ENCODE measurements around the gene THADA.

The THADA gene

DNA sequence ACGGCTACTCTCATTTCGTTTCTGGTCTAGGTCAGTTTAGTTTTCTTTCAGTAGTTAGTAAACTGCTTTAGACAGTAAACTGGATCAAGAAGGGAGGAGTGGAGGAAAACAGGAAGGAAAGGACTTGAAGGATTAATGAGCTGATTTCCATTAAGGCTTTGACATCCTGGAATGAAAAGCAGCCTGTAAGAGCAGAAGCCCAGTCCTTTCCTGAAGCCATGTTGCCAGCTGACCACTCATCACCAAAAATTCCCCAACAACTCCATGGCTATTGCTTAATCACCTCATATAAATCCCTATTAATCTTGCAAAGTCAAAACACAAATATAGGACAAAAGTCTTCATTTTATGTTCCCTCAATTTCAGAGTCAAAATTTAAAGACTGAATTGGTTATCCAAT lies 255.8 kb downstream of the THADA start:
- TF ChIP-seq TARDBP (IDR thresholded peaks at IDR 0.05), result no peak
- TF ChIP-seq HDGF (IDR thresholded peaks at IDR 0.05; ENCODE audit: borderline replicate concordance), result no peak
- no peak for TF ChIP-seq L3MBTL2 (conservative IDR thresholded peaks at IDR 0.05)
- TF ChIP-seq FOXK2 (IDR thresholded peaks at IDR 0.05), result no peak
- TF ChIP-seq SP1 (IDR thresholded peaks at IDR 0.05), result no peak
- no peak for TF ChIP-seq BHLHE40 (IDR thresholded peaks at IDR 0.05; ENCODE audit: borderline replicate concordance)
- no peak for TF ChIP-seq ZNF384 (IDR thresholded peaks at IDR 0.05)
- no peak for TF ChIP-seq FOXA1 (IDR thresholded peaks at IDR 0.05)
- TF ChIP-seq SUZ12 (IDR thresholded peaks at IDR 0.05), result no peak
- ChIA-PET POLR2A (no interaction called here), CTCF (no interaction called here)
- no peak for DNase-seq (ENCODE audit: extremely low spot score)

DNA sequence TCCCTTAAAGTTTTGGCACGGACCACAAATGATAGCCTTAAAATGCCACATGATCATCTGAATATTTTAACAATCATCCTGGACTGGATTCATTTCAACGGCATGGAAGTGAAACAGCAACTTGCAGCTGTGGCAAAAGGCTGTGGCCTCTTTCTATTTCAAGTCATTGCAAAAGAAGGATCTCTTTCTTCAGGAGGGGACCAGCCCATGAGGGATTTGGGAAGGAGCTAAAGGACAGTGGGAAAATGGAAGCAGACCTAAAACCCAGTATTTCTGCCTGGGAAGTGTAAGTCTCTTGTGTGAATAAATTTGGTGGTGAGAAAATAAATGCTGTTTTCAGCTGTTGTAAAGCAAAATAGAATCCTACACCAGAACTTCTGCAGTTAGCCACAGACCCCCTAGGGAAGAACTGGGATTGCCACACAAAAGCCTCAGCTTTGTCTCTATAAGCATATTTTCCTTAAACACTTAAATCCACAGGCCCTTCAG lies 262.1 kb downstream of the THADA start:
- ChIA-PET CTCF (no interaction called here), POLR2A (no interaction called here)
- no peak for TF ChIP-seq FOXA1 (IDR thresholded peaks at IDR 0.05)
- TF ChIP-seq HDGF (IDR thresholded peaks at IDR 0.05; ENCODE audit: borderline replicate concordance), result no peak
- no peak for TF ChIP-seq L3MBTL2 (conservative IDR thresholded peaks at IDR 0.05)
- TF ChIP-seq ELF4 (IDR thresholded peaks at IDR 0.05), result no peak
- no peak for DNase-seq (ENCODE audit: extremely low spot score)

DNA sequence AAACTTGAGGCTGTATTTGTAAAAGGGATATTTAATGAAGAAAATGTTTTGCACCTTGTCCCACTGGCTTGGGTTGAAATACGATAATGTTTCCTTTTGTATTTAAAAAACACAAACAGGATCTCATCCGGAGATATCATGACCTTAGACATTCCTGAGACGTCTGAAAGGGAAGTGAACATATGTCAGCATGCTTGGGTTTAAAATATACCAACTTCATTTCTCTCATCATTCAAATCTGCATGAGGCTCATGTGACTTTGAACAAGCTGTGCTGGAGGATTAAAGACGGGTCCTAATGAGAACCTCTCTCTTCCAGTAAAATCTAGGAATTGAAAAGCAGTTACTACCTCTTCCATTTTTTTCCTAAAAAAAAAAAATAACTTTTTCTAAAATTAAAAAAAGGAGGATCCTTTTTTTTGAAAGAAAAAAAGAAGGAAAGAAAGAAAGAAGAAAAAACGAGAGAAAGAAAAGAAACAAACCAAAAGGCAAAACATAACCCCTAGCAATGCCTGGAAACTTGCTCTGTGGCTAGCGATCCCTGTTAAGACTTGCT lies 262.7 kb downstream of the THADA start:
- ChIA-PET CTCF (no interaction called here), POLR2A (no interaction called here)
- no peak for TF ChIP-seq LEF1 (IDR thresholded peaks at IDR 0.05; ENCODE audit: borderline replicate concordance)
- TF ChIP-seq SP1 (IDR thresholded peaks at IDR 0.05), result no peak
- TF ChIP-seq FOXA1 (IDR thresholded peaks at IDR 0.05), result no peak
- no peak for TF ChIP-seq FOXM1 (IDR thresholded peaks at IDR 0.05; ENCODE audit: borderline replicate concordance)
- TF ChIP-seq ARNT (IDR thresholded peaks at IDR 0.05), result no peak
- no peak for TF ChIP-seq BHLHE40 (IDR thresholded peaks at IDR 0.05; ENCODE audit: borderline replicate concordance)
- TF ChIP-seq TARDBP (IDR thresholded peaks at IDR 0.05), result no peak
- no peak for TF ChIP-seq ELF4 (IDR thresholded peaks at IDR 0.05)
- no peak for TF ChIP-seq CTBP1 (IDR thresholded peaks at IDR 0.05; ENCODE audit: borderline replicate concordance)
- TF ChIP-seq L3MBTL2 (conservative IDR thresholded peaks at IDR 0.05), result no peak
- no peak for TF ChIP-seq ZNF384 (IDR thresholded peaks at IDR 0.05)
- TF ChIP-seq HDGF (IDR thresholded peaks at IDR 0.05; ENCODE audit: borderline replicate concordance), result no peak
- TF ChIP-seq SUZ12 (IDR thresholded peaks at IDR 0.05), result no peak
- DNase-seq (ENCODE audit: extremely low spot score), result no peak

DNA sequence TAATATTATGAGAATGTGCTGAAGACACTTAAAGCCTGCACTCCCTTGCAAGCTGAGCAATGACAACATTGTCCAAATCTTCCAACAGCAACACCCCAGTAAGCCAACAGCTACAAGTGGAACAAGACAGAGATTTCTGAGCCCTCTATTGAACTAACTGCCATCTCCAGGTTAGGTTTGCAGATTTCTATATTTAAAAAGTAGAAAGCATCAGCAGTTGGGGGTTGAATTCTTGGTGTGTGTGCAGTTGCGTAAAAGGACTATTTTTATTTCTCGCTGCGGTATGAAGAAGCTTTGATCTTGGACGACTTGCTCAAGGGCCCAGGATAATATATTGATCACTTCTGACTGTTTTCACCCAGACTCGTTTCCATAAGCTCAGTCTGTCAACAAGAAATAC lies 263.2 kb downstream of the THADA start:
- CTCF ChIA-PET, result no interaction called here
- POLR2A ChIA-PET, result no interaction called here
- DNase-seq (ENCODE audit: extremely low spot score), result no peak

DNA sequence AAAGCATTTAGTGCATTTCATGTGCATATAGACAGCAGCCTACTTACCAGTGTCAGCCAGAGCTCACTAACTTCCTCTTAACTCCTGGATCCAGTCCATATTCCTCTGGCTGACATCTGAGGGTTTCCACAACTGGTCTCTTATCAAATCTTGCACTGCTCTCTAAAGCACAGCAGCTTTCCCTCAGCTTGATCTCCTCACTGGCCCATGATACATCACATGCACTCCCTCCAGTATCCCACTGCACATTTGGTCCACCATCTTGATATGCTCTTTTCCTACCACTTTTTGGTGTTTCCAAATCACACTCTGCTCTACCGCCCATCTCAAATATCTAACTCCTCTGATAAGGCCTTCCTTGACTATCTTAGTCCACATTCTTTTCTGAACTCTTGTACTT lies 264.4 kb downstream of the THADA start:
- CTCF ChIA-PET, result no interaction called here
- DNase-seq (ENCODE audit: extremely low spot score), result no peak
- POLR2A ChIA-PET, result no interaction called here
- TF ChIP-seq L3MBTL2 (conservative IDR thresholded peaks at IDR 0.05) (no peak), LEF1 (IDR thresholded peaks at IDR 0.05; ENCODE audit: borderline replicate concordance) (no peak), FOXM1 (IDR thresholded peaks at IDR 0.05; ENCODE audit: borderline replicate concordance) (no peak), HDGF (IDR thresholded peaks at IDR 0.05; ENCODE audit: borderline replicate concordance) (no peak), FOXK2 (IDR thresholded peaks at IDR 0.05) (no peak), SP1 (IDR thresholded peaks at IDR 0.05) (no peak), BHLHE40 (IDR thresholded peaks at IDR 0.05; ENCODE audit: borderline replicate concordance) (no peak), CTBP1 (IDR thresholded peaks at IDR 0.05; ENCODE audit: borderline replicate concordance) (no peak), ELF4 (IDR thresholded peaks at IDR 0.05) (no peak), NFRKB (IDR thresholded peaks at IDR 0.05) (no peak), ZNF384 (IDR thresholded peaks at IDR 0.05) (no peak), SUZ12 (IDR thresholded peaks at IDR 0.05) (no peak), FOXA1 (IDR thresholded peaks at IDR 0.05) (no peak), TARDBP (IDR thresholded peaks at IDR 0.05) (no peak), ARNT (IDR thresholded peaks at IDR 0.05) (no peak)
- TF ChIP-seq, protein P1, sequence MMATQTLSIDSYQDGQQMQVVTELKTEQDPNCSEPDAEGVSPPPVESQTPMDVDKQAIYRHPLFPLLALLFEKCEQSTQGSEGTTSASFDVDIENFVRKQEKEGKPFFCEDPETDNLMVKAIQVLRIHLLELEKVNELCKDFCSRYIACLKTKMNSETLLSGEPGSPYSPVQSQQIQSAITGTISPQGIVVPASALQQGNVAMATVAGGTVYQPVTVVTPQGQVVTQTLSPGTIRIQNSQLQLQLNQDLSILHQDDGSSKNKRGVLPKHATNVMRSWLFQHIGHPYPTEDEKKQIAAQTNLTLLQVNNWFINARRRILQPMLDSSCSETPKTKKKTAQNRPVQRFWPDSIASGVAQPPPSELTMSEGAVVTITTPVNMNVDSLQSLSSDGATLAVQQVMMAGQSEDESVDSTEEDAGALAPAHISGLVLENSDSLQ (IDR thresholded peaks at IDR 0.05), result no peak

More for the DNA sequence above, 263.2 kb downstream of the THADA start:
- no peak for TF ChIP-seq SP1 (IDR thresholded peaks at IDR 0.05)
- TF ChIP-seq SUZ12 (IDR thresholded peaks at IDR 0.05), result no peak
- no peak for TF ChIP-seq BHLHE40 (IDR thresholded peaks at IDR 0.05; ENCODE audit: borderline replicate concordance)
- no peak for TF ChIP-seq HDGF (IDR thresholded peaks at IDR 0.05; ENCODE audit: borderline replicate concordance)
- TF ChIP-seq NFRKB (IDR thresholded peaks at IDR 0.05), result no peak
- TF ChIP-seq CTBP1 (IDR thresholded peaks at IDR 0.05; ENCODE audit: borderline replicate concordance), result no peak
- no peak for TF ChIP-seq ARNT (IDR thresholded peaks at IDR 0.05)
- no peak for TF ChIP-seq TARDBP (IDR thresholded peaks at IDR 0.05)
- no peak for TF ChIP-seq FOXK2 (IDR thresholded peaks at IDR 0.05)
- TF ChIP-seq ELF4 (IDR thresholded peaks at IDR 0.05), result no peak
- TF ChIP-seq FOXA1 (IDR thresholded peaks at IDR 0.05), result no peak
- TF ChIP-seq LEF1 (IDR thresholded peaks at IDR 0.05; ENCODE audit: borderline replicate concordance), result no peak
- TF ChIP-seq FOXM1 (IDR thresholded peaks at IDR 0.05; ENCODE audit: borderline replicate concordance), result no peak
- TF ChIP-seq, protein P1 (IDR thresholded peaks at IDR 0.05), result no peak
- no peak for TF ChIP-seq L3MBTL2 (conservative IDR thresholded peaks at IDR 0.05)
- no peak for TF ChIP-seq ZNF384 (IDR thresholded peaks at IDR 0.05)

DNA sequence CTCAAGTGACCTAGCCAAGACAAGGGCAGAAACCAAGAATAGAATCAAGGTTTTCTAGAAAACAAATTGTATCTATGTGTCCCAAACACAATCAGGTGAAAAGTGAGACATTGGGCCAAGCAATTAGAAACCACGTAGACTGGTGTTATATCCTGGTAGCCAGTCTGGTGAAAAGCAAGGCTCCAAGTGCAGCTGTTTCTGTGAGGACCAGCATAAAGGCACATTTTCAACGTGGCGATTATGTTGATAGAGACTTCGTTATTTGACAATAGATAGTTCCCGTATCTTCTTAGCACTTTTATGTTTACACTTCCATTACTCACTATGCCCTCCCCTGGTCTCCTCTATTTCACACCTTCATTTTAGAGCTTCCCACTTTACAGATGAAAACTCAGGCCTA lies 266.2 kb downstream of the THADA start:
- CTCF ChIA-PET, result no interaction called here
- no peak for DNase-seq (ENCODE audit: extremely low spot score)
- no peak for TF ChIP-seq HDGF (IDR thresholded peaks at IDR 0.05; ENCODE audit: borderline replicate concordance)
- TF ChIP-seq FOXM1 (IDR thresholded peaks at IDR 0.05; ENCODE audit: borderline replicate concordance), result no peak
- no peak for TF ChIP-seq LEF1 (IDR thresholded peaks at IDR 0.05; ENCODE audit: borderline replicate concordance)
- TF ChIP-seq CTBP1 (IDR thresholded peaks at IDR 0.05; ENCODE audit: borderline replicate concordance), result no peak
- no peak for TF ChIP-seq NFRKB (IDR thresholded peaks at IDR 0.05)
- no peak for TF ChIP-seq SUZ12 (IDR thresholded peaks at IDR 0.05)
- TF ChIP-seq ARNT (IDR thresholded peaks at IDR 0.05), result no peak
- no peak for TF ChIP-seq FOXK2 (IDR thresholded peaks at IDR 0.05)
- TF ChIP-seq, protein P1 (IDR thresholded peaks at IDR 0.05), result no peak
- no peak for TF ChIP-seq BHLHE40 (IDR thresholded peaks at IDR 0.05; ENCODE audit: borderline replicate concordance)
- POLR2A ChIA-PET, result no interaction called here
